Upper lobe of left lung (tissue), 4 donors: ENCODE results near the gene TCP11L2.

Source experiments
- CTCF ChIP-seq, 6 experiments: fragments of 450-650 bp in 4 of 6; fragments of 200-600 bp in 2 of 6; sonication (generic) in 2 of 6; IDR thresholded peaks; one replicate each; pipeline ENCODE4 v1.5.1; 2016 to 2019; ENCODE audit warnings: antibody characterized with exemption in 6 of 6
- EP300 ChIP-seq, 4 donors: sonication (generic); formaldehyde crosslinking; IDR thresholded peaks; one replicate each; pipeline ENCODE4 v1.5.1; 2017; ENCODE audit warnings: antibody characterized with exemption in 4 of 4, control low read depth in 2 of 4
- POLR2A ChIP-seq, 4 donors: fragments of 450-650 bp; IDR thresholded peaks; one replicate each; pipeline ENCODE4 v1.5.1; 2016 to 2017; ENCODE audit warnings: antibody characterized with exemption in 4 of 4, mild to moderate bottlenecking in 2 of 4
- POLR2AphosphoS5 ChIP-seq, 2 donors: sonication (generic); formaldehyde crosslinking; IDR thresholded peaks; one replicate each; pipeline ENCODE4 v1.5.1; 2017; ENCODE audit warnings: antibody characterized with exemption in 2 of 2

- TF ChIP-seq CTCF (IDR thresholded peaks at IDR 0.05) (no peak), POLR2AphosphoS5 (IDR thresholded peaks at IDR 0.05) (no peak), EP300 (IDR thresholded peaks at IDR 0.05) (no peak), POLR2A (IDR thresholded peaks at IDR 0.05) (no peak)
These were observed 28.5 kb upstream of the TCP11L2 start for GRCh38 chr12:106274012-106274411.
